GM06990 (cell line): Measurements from ENCODE around the gene FAM120C.
A peak's percentile ranks its signal among the peaks of the same experiment; 100 is the strongest.

Experiments used
- DNase-seq: peaks from one replicate; pipeline ENCODE4 v3.0.0-alpha.2; 2011; ENCODE audit not compliant: insufficient read length; ENCODE audit errors: extremely low read depth
- H3K27me3 ChIP-seq: replicated peaks from 2 replicates; pipeline ENCODE4 v1.6.0; 2011; ENCODE audit warnings: low read length; ENCODE audit not compliant: control insufficient read depth, insufficient read depth
- H3K36me3 ChIP-seq: 2 replicates; pipeline ENCODE4 v1.5.1; 2011; ENCODE audit warnings: low read length; ENCODE audit not compliant: control insufficient read depth, insufficient read depth
- H3K4me3 ChIP-seq: replicated peaks from 2 replicates; pipeline ENCODE4 v1.5.1; 2011; ENCODE audit warnings: low read depth, mild to moderate bottlenecking, control low read depth, low read length
- TF ChIP-seq, protein P1 (sequence below): IDR thresholded peaks from 2 replicates; pipeline ENCODE4 v1.5.1; 2011; ENCODE audit warnings: low read length, control low read depth, mild to moderate bottlenecking, inconsistent platforms; ENCODE audit not compliant: insufficient read depth, poor library complexity, severe bottlenecking

Gene FAM120C

DNA sequence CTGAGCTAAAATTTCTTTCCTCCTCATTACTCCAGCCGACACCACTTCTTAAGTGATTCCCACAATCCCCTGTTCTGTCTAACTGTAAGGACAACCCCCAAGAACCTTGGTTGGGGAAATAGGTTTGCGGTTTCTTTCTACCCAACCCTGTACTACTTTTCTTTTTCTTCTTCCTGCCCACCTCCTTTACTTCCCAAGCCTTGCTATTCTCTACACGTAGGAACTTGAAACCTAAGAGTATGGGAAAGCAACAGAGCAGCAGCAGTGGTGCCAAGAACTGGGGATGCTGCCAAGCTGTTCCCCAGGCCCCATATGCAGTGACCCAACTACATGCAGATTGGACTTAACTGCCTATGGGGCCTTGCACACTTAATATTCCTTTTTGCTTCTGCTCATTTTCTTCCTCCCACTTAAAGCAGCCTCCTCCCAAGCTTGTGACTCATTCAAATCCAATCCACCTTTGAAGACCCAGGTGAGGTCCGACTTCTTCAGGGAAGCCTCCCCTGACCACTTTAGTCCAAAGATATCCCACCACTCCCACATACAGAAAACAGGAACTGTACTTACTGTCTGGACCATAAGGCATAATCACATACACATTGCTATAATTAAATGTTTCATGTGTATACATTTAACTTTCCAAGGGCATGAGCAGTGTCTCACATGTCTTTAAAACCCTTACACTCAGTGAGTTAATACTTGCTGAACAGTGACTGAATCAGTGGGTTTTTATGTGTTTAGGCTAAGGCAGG, 1.7 kb downstream of the FAM120C start:
- TF ChIP-seq, protein P1, sequence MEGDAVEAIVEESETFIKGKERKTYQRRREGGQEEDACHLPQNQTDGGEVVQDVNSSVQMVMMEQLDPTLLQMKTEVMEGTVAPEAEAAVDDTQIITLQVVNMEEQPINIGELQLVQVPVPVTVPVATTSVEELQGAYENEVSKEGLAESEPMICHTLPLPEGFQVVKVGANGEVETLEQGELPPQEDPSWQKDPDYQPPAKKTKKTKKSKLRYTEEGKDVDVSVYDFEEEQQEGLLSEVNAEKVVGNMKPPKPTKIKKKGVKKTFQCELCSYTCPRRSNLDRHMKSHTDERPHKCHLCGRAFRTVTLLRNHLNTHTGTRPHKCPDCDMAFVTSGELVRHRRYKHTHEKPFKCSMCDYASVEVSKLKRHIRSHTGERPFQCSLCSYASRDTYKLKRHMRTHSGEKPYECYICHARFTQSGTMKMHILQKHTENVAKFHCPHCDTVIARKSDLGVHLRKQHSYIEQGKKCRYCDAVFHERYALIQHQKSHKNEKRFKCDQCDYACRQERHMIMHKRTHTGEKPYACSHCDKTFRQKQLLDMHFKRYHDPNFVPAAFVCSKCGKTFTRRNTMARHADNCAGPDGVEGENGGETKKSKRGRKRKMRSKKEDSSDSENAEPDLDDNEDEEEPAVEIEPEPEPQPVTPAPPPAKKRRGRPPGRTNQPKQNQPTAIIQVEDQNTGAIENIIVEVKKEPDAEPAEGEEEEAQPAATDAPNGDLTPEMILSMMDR, result no peak
- DNase-seq, result no peak
- Histone ChIP-seq H3K27me3 (no peaks in the 10 kb centered on the region), H3K36me3 (no peaks in the 10 kb centered on the region), H3K4me3 (peak overlapping the region; percentile 78)

DNA sequence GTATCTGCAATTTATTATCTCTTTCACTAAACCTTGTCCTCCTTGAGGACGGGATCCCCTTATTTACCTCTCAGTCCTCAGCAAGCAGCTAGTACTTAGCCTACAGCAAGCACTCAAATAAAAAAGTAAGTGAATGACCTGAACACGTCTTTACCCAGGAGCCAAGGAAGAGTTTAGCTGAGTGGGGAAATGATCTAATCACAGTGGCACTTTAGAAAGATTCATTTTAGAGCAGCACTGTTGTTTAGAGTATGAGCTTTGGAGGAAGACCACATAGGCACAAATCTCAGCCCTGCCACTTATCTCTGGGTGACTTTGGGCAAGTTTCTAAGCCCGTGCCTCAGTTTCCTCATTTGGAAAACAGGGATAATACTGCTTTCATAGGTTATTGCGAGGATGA, 2.7 kb downstream of the FAM120C start:
- no peak for DNase-seq
- no peaks in the 10 kb centered on the region for H3K27me3 ChIP-seq
- H3K36me3 ChIP-seq, result no peaks in the 10 kb centered on the region
- peak overlapping the region; percentile 78 for H3K4me3 ChIP-seq
- TF ChIP-seq, protein P1, result no peak

DNA sequence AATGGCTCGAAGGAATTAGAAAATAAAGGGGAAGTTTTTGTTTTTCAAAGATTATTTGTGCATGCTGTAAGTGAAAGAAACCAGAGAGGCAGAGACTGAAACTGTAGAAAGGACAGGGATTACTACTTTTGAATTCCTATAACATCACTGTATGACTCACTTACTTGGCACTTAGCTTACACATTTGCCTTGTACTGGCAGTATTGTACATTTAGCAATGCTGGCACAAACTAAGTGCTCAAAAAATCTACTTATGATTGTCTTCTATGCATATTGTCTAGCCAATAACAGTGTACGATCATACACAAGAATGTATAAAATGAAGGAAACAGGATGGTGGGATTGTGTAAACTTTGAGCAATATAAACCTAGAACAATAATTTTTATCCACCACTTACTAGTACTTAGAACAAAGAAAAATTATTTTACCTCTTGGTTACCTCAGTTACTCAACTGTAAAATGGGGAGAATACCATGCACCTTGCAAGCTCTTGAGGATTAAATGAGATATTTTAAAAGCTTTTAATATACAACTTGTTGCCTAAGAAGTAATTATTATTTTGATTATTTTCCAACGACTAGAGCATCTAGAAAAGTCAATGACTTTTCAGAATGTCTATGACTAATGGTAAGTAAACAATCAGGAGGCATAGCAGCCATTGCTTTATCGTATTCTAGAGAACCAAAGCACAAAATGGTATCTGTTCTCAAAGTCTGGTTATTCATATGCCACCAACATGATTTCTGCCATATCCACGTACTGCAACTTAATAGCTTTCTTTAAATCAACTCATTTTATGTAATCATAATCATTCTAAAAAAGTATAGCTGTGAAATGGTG, 4.7 kb downstream of the FAM120C start:
- Histone ChIP-seq H3K36me3 (peaks cover 4% of the 10 kb centered on the region), H3K4me3 (no peak overlapping the region), H3K27me3 (no peaks in the 10 kb centered on the region)
- TF ChIP-seq, protein P1, result no peak
- DNase-seq, result no peak

DNA sequence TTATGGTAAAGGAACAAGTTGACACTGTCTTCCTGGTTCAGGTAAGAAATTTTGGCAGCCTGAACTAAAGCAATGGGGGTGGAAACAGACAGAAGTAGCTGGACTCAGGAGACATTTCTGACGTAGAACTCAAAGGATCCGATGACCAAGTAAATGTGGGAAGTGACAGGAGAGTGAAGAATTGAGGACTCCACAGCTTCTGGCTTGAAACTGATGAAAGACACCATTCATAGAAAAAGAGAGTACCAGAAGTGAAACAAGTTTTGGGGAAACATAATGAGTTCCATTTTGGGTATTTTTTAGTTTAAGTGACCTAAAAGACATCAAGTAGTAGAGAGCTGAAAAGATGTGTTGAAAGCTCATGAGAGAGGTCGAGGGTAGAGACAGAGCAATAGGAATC, 5.7 kb downstream of the FAM120C start:
- Histone ChIP-seq H3K4me3 (no peak overlapping the region), H3K27me3 (no peaks in the 10 kb centered on the region), H3K36me3 (peaks cover 4% of the 10 kb centered on the region)
- TF ChIP-seq, protein P1, result no peak
- no peak for DNase-seq

DNA sequence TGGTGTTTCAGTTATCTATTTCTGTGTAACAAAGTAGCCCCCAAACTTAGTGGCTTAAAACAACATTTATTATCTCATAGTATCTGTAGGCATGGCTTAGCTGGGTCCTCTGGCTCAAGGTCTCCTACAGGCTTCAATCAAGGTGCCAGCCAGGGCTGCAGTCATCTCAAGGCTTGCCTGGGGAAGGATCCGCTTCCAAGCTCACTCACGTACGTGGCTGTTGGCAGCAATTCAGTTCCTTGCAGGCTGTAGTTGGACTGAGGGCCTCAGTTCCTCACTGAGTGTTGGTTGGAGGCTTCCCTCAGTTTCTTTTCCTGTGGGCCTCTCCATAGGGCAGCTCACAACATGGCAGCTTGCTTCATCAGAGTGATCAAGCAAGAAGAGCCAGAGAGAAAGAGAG, 9.3 kb downstream of the FAM120C start:
- no peak for DNase-seq
- TF ChIP-seq, protein P1, result no peak
- no peak overlapping the region for H3K4me3 ChIP-seq
- no peaks in the 10 kb centered on the region for H3K27me3 ChIP-seq
- peaks cover 4% of the 10 kb centered on the region for H3K36me3 ChIP-seq
